Left hindlimb (tissue), 1 donor: ENCODE results near the gene FAM47B.

Experiments
- DNase-seq: peaks from one replicate; pipeline ENCODE4 v3.0.0-alpha.2; 2018

FAM47B gene

DNA sequence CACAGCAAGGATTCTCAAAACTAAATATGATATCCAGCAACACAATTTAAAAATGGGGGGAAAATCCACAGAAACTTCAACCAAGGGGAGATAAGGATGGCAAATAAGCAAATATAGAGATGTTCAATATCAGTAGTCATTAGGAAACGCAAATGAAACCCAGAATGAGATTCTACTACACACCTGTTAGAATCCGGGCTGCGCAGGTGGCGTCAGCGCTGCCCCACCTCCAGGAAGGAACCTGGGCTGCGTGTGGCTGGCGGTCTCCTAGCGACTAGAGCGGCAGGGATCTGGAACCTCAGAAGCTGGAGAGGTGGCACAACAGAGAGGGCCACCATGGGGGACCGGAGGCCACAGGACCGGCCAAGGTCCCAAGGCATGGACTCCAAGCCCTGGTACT lies at the start of gene FAM47B:
FAM47B (plus strand) TSS at position 301 of the 400 bp plus-strand sequence; CDS start at position 337, 36 bp downstream.
- DNase-seq, result no peak

DNA sequence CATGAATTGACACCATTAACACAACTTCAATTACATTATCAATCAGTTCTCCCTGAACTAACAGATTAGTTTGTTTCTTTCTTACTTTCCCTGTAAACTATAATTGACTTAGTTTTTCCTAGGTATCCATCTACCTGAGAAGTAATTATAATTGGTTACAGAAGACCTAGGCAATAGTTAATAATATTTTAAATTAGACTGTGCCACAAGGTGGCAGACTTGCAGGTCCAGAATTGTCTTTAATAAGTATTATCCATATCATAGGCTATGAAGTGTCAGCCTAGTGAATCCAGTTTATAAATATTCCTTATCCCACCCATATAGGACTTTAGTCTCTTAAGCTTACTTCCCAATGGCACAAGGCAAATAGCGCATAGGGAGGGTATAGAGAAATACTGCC lies 48.9 kb upstream of the FAM47B start:
- DNase-seq, result no peak

DNA sequence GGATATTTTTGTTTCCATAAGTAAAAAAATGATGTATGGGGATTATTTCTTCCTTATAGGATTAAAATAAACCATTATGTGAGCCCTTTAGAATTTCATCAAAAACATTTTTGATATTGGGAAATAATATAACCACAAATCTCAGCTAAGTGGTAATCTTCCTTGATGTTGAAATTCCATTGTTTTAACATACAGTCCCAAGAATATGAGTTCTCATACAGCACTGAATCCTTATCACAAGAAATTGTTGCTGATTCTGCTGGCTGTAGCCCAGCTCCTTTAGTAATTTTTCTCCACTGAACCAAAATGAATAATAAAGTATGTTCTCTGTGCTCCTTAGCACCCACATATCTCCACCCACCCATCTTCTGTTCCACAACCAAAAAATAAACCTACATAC lies 41.9 kb upstream of the FAM47B start:
- no peak for DNase-seq

DNA sequence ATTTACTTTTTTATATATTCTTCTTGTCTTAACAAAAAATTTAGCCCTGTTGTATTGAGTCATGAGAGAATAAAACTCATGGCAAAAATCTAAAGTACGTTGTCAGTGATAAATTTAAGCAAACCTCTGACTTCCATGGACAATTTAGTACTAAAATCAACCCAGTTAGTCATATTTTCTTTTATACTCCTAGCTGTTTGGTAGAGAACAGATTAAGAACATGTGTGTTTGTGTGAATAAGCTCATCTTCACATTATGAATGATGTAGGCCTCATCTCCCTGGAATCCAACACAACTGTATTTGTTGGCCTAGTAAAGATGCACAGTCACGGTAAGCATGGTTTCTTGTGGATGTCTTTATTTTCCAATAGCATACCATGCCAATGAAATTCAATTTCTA lies 40.8 kb upstream of the FAM47B start:
- DNase-seq, result no peak

DNA sequence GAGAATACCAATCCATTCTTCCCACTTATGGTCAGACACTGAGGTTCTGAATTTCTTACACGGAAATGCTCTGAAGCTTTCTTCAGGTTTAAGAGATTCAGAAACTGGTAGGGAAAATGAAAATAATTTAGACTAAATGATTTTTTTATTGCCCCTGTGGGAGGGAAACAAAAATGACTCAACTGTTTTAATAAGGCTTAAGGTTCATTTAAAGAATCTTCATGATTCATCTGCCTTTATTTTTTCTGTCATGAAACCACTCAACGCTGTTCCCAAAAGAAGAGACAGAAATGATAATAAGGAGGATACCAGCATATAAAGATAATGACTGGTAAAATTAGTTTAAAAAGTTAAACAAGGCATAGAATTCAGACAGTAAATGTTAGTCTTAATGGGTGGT lies 39.3 kb upstream of the FAM47B start:
- no peak for DNase-seq

DNA sequence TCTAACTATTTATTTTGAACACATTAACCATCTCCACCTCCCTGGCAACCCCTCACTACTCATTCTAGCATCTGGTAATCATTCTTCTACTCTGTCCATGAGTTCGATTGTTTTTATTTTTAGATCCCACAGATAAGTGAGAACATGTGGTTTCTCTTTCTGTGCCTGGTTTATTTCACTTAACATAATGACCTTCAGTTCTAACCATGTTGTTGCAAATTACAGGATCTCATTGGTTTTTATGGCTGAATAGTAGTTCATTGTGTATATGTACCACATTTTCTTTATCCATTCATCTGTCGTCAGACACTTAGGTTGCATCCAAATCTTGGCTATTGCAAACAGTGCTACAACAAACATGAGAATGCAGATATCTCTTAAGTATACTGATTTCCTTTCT lies 33.4 kb upstream of the FAM47B start:
- no peak for DNase-seq

DNA sequence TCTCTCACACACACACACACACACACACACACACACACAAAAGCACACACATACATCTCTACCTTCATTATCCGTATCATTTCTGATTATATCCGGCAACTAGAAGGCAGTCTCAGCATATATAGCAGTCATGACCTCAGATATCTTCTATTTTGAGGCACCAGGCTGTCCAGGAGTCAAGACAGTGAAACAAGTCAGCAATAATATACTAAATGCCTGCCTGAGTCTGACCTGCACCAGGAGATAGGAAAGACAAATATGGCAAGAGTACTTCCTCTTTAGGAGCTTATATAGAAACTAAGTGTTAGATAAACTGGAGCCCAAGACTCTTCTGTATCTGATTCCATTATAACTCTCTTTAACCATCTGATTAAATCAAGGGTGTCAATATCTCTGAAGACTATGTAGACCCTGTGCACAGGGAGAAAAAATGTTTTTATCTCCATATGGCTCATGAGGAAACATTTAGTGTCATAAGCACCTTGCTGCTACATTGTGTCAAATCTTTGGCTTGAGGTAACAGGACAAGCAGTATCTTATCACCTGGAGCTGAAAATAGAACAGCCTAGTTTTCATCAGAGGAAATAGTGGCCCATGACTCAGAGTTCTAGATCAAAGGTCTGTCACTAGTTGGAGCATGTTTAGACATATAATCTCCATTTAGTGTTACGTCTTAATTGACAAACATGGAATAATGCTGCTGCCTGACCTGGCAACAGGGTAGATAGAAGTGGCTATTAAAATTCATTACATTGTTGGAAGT lies 27.0 kb upstream of the FAM47B start:
- DNase-seq, result no peak

DNA sequence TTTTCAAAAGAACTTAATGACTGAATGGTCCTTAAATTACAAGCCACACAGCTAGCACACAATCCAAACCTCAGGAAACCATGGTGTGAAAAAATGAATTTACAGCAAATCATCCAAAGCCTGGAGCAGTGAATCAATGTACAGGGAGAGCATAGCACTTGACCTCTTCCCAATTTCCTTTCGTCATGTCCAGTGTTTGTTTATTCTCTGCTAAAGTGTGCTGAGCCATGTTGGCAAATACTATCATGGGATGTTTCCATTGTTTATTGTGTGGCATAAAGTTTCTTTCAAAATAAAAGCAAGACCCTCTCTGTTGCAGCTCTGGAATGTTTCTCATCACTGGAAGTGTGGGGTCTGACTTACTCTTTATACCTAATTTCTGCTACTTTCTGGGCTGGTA lies 25.4 kb upstream of the FAM47B start:
- no peak for DNase-seq

DNA sequence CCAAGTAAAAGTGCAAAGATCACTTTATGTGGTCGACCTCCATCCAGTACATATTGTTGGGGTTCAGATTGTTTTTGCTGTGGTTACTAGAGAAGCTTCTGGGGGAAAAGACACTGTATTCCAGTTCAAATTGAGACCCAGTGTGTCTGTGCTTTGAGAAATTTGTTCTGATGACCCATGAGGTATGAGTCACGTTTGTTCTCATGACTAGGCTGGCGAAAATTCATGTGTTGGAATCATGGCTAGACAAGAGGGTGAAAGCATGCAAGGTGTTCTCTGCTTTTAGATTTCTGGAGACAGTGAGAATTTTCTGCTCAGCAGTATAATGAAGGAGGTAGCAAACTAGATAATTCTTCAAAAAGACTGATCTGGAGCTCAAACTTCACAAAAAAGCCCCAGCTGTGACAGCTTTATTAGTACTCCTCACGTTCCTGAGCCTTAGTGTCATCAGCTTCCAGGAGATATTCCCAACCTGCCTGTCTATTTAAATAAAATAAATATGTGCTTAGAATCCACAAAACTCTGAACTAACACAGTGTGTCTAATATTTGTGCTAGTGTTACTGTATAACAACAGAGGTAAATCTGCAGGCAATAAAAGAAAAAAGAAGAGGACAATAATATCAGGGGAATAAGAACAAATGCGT lies 24.4 kb upstream of the FAM47B start:
- no peak for DNase-seq

DNA sequence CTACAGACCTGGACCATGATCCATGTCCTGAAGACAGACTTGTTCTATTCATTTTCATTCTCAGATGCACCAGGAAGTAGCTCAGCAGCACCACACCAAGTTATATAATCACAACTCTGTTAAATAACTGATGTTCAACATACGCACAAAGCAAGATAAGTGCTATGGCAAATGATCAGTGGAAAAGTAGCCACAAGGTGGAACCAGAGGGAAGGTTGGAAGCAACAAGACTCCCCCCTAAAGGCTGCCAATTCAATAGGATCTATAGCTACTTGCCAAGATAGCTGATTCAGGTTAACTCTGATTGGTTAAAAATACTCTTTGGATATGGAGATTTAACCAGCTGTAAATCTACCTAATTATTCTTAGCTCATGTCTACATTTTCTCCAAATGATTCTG lies 23.7 kb upstream of the FAM47B start:
- no peak for DNase-seq

DNA sequence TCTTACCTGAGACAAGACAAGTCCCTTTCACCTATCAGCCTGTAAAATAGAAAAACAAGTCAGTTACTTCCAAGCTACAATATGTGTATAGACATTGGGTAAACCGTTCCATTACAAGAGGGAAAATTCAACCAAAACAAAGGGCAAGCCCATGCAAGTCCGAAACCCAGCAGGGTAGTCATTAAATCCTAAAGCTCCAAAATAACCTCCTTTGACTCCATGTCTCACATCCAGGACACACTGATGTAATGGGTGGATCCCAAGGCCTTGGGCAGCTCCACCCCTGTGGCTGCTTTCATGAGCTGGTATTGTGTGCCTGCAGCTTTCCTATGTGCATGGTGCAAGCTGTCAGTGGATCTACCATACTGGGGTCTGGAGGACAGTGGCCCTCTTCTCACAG lies 14.7 kb upstream of the FAM47B start:
- no peak for DNase-seq

DNA sequence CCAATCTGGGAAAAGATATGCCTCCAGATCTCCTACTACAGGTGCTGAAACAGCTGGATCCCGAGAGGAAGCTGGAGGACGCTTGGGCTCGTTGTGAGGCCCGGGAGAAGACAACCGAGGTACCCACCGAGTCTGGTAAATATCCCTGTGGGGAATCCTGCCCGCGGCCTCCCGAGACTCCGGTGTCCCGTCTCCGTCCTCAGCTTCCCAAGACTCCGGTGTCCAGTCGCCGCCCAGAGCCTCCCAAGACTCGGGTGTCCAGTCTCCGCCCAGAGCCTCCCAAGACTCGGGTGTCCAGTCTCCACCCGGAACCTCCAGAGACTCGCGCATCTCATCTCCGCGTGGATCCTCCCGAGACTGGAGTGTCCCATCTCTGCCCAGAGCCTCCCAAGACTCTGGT lies 639 bp downstream of the FAM47B start:
- no peak for DNase-seq

DNA sequence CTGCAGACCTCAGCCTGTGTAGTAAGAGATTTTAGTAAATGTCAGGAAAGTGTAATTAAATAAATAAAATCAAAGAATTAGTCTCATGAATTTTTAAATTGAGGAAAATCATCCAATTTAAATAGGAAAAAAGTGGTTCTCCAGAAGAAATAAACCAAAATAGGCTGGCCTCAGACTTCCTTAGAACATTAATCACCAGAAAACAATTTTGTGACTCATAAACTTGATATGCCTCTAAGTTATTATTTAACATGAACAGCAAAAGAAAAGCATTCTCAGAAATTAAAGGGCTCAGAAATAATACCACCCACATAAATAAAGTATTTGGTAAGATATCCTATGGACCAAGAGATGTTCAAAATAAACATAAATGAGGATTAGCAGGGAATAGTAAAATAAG lies 14.3 kb downstream of the FAM47B start:
- DNase-seq, result no peak

DNA sequence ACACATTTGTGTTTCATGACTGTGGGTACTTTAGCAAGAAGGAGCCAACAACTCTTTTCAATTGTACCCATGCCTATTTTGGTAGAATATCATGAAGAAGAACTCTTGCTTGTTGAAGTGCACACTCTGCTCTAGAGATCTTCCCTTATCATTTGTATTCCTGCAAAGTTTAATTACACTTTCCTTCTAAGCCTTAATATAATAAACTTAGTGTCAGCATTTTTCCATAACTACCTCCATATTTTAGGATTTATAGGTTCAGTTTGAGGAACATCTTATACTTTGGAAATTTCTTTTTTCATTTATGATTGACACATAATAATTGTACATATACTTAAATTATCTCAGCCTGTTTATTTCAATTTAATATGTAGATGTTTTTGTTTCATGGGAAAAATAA lies 19.1 kb downstream of the FAM47B start:
- no peak for DNase-seq

DNA sequence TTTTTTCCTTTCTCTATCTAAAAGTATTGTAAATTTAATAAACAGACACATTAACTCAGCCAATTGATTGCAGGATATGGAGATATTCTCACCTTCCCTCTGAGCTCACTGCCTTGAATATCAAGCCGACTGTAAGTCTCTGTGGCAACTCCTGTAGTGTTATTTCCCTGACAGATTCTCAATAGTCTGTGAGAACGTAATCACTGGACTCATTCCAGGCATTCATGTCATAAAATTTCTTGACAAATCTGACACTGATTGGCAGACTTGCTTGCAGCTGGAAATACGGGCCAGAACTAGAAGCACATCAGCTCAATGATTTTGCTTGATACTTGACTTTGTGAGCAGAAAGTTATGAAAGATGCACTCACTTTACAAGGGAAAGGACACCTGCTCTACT lies 29.6 kb downstream of the FAM47B start:
- DNase-seq, result no peak

DNA sequence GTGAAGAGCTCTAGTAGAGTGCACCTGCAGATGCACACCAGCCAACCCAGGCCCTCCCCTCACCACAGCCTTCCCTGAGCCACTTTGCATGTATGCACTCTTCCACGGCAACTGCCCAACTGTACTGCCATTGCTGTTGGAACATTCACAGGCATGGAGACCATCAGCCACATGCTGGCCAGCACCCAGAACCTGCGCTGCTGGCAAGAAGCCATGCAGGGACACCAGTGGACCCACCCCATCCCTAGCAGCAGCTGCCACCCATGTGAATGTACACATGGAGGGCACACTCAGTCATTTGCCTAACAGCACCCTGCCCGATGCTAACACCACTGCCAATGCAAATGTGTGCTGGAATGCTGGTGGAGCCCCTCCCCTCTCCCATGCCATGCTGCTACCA lies 35.6 kb downstream of the FAM47B start:
- DNase-seq, result no peak

DNA sequence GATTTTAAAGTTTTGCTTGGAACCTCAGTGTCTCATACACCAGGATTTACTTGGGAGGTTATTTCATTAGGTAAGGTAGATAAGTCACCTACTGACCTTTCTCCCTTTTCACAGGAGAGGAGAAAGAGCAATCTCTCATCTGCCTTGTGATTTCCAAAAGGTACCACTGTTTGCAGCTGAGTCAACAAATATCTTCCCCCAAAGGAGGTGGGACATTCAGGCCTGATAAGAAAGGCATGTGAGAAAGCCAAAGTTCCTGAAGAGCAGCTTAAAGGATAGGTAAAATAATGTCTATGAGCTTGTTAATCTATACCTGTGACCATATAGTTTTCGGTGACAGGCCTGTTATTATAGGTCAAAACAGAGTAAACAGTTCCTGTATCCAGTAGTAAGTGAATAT lies 45.0 kb downstream of the FAM47B start:
- no peak for DNase-seq
